HG02571 (cell line): ENCODE measurements around the gene FOXN3.
"Not testable (repeated sequence)": the region's sequence is repeated elsewhere in the genome, so short reads cannot be mapped to it uniquely, and the experiment has no call there.

Experiments
- ATAC-seq: cut with Tn5 transposase; IDR thresholded peaks from one replicate; pipeline ENCODE4 v1.9.1; 2021; ENCODE audit warnings: mild to moderate bottlenecking, moderate library complexity; ENCODE audit not compliant: unreplicated experiment

Gene FOXN3

GRCh38 chr14:89308232-89308959 is 108.6 kb downstream of the FOXN3 start:
- ATAC-seq: no peak

GRCh38 chr14:89307409-89307808 is 109.6 kb downstream of the FOXN3 start:
- ATAC-seq: no peak

- peak; percentile 45 for ATAC-seq
Measured at GRCh38 chr14:89304972-89305703, 111.9 kb downstream of the FOXN3 start.

- ATAC-seq: no peak
Measured at GRCh38 chr14:89304561-89304960, 112.5 kb downstream of the FOXN3 start.

- ATAC-seq: peak; percentile 55
Measured at GRCh38 chr14:89303456-89304435, 113.3 kb downstream of the FOXN3 start.

- ATAC-seq: no peak
Measured at GRCh38 chr14:89302396-89302950, 114.6 kb downstream of the FOXN3 start.

- no peak for ATAC-seq
Measured at GRCh38 chr14:89299587-89299986, 117.4 kb downstream of the FOXN3 start.

- no peak for ATAC-seq
Measured at GRCh38 chr14:89298056-89298834, 118.8 kb downstream of the FOXN3 start.

- ATAC-seq: no peak
Measured at GRCh38 chr14:89296281-89296745, 120.7 kb downstream of the FOXN3 start.

GRCh38 chr14:89294872-89295271 is 122.2 kb downstream of the FOXN3 start:
- ATAC-seq: no peak

- ATAC-seq: not testable (repeated sequence)
Measured at GRCh38 chr14:89294469-89294868, 122.6 kb downstream of the FOXN3 start.

GRCh38 chr14:89294060-89294459 is 123.0 kb downstream of the FOXN3 start:
- ATAC-seq: no peak

GRCh38 chr14:89293314-89293916 is 123.6 kb downstream of the FOXN3 start:
- ATAC-seq: no peak

GRCh38 chr14:89292579-89293313 is 124.3 kb downstream of the FOXN3 start:
- ATAC-seq: no peak

- ATAC-seq: no peak
Measured at GRCh38 chr14:89291351-89291940, 125.6 kb downstream of the FOXN3 start.

- no peak for ATAC-seq
Measured at GRCh38 chr14:89290813-89291212, 126.2 kb downstream of the FOXN3 start.

GRCh38 chr14:89289477-89289876 is 127.6 kb downstream of the FOXN3 start:
- ATAC-seq: no peak

GRCh38 chr14:89288114-89288513 is 128.9 kb downstream of the FOXN3 start:
- ATAC-seq: no peak
